ENCODE measurements around the gene PTPRD.

The PTPRD gene

DNA sequence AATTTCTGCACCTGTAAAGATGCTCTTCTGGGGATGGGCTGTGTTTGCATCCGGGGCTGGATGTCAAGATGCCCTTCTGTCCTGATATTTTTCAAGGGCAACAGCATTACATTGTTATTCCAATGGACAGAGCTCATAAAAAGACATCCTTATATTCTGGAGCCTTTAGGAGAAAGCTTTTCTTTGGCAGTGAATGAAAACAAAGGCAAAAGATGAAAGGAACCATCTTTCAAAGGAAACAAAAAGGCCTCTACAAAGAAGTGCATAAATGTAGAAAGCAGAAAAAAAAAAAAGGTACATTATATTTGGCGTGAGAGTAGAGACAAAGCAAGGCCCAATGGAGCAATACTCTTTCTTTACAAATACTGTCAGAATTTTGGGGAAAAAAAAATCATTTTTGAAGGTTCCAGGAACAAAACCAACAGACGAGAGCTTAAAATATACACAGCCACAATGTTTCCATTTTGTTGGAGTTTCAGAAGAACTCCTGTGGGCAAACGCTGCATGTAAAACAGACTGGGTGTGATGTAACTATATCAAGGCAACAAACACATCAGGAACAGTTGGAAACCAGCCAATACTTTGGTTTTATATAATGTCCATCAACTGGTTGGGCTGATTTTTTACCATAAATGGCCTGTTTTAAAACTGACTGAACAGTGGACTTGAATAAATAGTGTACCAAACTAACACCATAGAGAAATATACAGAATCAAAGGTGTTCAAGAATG, 1927.7 kb downstream of the PTPRD start:
- DNase-seq (ENCODE audit: low read depth in 3 of 3): no peak

DNA sequence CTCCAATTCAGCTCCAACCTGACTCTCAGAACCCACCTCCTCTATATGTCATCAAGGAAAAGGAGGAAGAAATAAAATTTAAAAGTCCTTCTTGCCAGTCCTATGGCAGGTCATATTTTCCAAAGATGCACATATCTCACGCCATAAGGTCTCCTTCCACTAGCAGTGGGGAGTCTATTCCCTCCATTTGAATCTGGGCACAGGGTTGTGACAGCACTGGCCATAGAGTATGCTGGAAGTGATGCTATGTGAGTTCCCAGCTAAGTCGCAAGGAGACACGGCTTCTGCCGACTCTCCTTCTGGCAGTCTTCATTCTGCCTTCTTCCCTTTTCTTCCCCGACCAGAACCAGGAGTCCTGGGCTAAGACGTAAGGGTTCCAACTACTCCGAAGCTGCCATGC, 1929.3 kb downstream of the PTPRD start:
- no peak for DNase-seq (ENCODE audit: low read depth in 3 of 3)

DNA sequence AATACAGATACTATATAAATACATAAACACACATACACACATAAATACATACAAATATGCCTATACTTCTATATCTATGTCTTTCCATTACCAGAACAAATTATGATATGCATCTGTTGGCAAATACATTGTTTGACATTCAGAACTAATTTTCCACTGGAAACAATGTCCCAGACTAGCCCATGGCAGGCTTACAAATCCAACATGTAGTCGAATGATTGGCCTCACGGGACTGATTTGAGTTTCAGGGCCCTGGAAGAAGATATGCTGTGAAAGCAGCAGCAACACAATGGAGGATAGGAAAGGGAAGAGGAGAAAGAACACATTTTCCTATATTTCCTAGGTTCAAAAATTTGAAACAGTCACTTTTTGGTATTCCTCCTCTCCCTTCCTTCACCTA, 1932.1 kb downstream of the PTPRD start:
- no peak for DNase-seq (ENCODE audit: low read depth in 3 of 3)

DNA sequence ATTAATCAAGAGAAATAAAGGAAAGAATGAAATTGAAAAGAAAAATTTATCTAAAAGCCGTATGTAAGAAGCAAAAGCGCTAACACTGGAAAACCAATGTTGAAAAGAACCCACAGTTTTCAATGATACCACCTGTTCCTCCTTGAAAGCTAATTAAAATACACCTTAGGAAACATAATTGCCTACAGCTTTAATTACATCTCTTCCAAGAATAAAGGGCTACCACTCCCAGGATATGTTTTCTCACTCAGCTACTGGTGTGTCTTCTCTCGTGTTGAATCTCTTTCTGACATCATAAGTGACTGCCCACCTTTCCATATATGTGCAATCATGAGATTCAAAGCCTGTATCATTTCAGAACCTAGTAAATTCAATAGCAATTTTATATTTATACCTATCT, 1932.6 kb downstream of the PTPRD start:
- DNase-seq (ENCODE audit: low read depth in 3 of 3): no peak

DNA sequence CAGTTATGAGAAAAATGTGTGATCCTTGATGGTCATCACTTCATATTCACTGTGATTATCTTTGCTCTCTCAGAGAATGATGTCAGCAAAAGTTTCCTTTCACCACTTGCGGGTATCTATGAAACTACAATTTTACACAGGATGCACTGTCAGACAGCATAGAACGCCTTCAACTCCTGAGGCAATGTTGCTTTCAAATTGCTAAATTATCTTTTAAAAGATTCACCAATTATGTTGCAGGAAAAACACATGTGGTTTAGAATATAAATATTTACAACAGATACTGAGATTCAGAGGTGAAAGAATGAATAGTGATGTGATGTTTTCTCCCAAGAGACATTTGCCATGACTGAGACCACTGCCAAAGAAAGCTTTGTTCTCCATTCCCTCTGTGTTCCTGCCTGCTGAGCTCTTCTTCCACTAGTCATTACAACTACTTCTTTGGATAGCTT, 1933.4 kb downstream of the PTPRD start:
- DNase-seq (ENCODE audit: low read depth in 3 of 3): no peak

DNA sequence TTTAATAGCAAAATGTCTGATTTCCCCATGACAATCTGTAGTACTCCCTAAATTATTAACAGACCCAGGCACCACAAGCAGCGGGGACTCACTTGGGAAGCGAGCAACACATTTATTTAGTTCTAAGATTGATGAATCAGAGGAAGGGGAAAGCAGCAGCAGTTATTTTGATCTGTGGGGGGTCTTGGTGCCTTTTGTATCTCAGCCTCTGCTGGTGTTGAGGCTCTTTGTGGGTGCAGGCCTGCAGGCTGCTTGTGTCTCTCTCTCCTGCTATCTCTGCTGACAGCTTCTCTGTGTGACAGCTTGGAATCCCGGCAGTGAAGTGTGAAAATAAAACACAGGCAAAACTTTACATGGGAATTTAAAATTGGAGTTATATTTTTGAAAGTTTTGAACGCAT, 1935.1 kb downstream of the PTPRD start:
- DNase-seq (ENCODE audit: low read depth in 3 of 3): no peak

DNA sequence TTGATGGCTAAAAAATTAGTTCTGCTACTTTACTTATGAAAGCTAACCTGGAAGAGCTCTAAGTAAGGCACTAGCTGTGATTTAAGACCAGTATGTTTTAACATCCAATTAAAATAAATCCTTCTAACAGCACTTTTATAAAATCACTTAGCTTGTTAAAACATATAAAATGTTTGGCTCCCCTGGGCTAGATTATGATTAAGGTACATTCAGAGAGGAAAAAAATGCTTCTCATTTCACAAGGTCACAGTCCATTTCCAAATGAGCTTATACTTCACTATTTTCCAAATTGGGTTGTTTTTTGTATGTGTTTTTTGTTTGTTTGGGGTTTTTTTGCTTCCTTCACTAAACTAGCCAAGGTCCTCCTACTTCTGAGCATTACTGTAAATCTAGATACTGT, 1938.3 kb downstream of the PTPRD start:
- no peak for DNase-seq (ENCODE audit: low read depth in 3 of 3)

DNA sequence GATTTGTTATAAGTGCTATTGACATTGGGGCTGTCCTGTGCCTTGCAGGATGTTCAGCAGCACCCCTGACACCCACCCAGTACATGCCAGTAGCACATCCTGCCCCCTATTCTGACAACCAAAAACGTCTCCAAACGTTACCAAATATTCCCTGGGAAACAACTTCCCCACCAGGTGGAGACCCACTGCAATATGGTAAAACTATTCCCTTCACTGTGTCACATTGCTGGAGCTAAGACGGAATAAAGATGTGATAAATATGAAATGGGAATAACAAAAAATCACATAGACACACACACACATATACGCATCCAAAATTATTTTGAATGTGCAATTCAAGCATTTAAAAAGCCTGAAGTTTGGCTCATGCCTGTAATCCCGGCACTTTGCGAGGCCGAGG, 1939.0 kb downstream of the PTPRD start:
- DNase-seq (ENCODE audit: low read depth in 3 of 3): no peak

DNA sequence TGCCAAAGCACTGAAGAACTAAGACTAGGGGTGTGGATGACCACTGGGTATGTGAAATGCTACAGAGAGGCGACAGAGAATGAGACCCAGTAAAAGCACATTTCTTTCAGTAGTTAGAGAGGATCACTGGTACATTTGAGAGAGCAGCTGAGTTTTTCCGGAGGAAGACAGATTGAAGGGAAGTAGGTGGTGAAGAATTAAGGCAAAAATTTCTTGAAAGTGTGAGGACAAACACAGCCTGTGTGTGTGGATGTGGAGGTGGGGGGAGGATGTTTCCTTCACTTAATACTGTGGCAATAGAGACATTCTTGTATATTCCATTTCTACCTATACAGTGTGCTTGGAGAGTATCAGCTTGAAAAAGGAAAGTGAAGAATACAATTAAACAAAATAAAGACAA, 1942.1 kb downstream of the PTPRD start:
- DNase-seq (ENCODE audit: low read depth in 3 of 3): no peak

DNA sequence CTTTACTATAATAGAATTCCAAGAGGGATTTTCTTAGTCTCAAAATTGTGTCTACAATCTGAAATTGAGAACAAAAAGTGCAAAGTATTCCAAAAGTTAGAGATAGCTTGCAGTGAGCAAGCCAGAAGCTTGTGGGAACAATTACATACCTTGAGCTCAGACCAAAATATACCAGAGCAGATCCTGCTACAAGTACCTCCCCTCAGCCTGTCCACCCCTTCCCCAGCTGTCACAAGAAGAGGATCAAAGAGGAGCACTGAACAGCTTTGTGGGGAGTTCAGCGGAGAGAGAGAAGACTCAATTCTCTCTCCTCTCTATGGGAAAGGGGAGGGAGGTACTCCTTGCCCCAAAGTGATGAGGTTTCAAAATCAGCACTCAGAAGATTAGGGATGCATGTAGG, 1944.1 kb downstream of the PTPRD start:
- no peak for DNase-seq (ENCODE audit: low read depth in 3 of 3)

DNA sequence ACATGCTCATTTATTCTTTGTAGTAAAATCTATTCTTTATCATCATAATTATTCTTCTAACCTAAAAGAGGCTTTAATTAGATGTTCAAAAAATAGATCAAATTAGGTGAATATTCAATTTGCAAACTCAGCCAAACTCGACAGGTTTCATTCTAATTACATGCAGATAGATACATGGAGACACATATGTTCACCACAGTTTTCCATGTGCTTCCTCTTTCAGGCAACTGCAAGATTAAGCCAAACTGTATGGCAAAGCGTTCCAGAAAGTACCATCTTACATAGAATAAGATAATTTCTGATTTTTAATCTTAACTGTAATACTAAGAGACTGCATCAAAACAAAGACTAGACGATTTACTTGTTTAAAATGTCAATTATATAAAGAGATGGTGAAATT, 1944.6 kb downstream of the PTPRD start:
- DNase-seq (ENCODE audit: low read depth in 3 of 3): no peak

DNA sequence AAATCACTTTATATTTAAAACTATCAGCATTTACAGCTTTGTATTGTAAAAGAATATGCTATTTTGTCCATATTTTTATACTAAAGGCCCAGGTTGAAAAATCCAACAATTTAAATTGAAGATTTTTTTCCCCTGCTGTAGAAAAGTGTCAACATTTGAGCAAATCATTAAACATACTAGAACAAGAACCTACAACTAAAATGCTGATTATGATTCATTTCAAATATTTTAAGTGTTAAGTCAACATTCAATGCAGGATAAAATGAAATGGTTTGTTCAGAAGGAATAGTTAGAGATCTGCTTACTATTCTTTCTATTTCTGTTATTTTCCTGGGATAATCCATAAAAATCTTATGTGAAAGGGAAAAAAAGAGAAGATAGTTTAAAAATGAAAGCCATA, 1946.7 kb downstream of the PTPRD start:
- no peak for DNase-seq (ENCODE audit: low read depth in 3 of 3)

DNA sequence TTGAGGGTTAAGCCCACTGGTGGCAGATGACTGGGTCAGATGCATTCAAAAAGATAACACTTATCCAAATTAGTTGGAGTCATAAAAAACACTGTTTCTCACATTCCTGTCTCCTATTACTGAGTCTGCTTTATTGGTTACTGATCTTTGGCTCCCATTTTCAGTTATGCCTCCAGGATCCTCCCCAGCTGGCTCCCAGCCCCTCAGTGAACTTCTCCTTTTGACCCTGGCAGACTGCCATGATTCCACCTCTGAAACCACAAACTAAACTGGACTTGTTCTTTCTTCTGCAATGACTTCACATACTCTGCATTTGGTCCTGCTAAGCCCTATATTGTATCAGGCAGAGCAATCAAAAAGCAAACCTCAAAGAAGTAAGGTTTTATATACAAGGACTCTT, 1952.4 kb downstream of the PTPRD start:
- no peak for DNase-seq (ENCODE audit: low read depth in 3 of 3)

DNA sequence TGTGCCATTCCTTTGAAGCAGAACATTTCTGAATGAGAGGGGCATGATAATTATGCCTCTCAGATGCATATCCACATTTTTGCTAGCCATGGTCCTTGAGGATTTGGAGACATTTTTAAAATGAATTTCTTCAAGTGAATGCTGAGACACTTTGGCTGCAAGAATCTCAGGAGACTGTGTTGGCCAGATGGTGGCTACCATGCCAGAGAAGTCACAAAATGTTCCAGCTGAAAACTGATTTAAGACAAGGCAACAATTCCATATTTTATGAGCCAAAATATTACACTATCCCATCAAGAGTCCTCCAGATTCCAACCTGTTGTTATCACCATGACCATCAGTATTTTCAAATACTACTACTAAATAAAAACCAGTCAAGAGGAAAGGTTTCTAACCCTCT, 1953.7 kb downstream of the PTPRD start:
- DNase-seq (ENCODE audit: low read depth in 3 of 3): no peak

DNA sequence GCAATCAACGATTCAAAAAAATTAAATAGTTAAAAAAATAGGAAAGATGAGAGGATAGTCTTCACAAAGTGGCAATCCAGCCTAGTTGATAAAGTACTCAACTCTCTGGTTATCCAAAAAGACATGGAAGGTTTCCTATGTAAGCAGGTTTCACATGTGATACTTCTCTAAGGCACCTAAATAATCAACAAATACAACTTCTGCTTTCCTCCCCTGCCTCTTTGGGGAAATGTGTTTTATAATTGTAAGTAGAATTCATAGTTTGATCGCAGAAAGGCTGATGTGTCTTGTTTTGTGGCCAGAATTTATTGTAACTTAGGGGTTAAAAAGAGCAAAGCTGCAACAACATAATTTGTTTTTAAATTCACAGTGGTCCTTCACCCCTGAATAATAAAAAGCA, 1957.7 kb downstream of the PTPRD start:
- no peak for DNase-seq (ENCODE audit: low read depth in 3 of 3)

DNA sequence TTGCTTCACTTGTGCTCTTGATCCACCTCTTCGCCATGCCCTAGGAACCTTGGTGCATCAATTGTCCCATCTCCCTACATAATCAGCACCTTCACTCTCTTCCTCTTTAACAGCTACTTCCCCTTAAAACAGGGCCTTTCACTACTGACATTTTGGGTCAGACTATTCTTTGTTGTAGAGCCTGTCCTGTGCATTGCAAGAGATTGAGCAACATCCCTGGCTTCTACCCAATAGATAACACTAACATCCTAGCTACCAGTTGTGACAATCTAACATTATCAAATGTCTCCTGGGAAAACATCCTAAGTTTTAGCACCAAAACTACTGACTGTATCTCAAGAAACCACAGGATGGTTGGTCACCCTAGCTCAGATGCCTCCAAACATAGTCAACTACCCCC, 1958.9 kb downstream of the PTPRD start:
- DNase-seq (ENCODE audit: low read depth in 3 of 3): no peak

DNA sequence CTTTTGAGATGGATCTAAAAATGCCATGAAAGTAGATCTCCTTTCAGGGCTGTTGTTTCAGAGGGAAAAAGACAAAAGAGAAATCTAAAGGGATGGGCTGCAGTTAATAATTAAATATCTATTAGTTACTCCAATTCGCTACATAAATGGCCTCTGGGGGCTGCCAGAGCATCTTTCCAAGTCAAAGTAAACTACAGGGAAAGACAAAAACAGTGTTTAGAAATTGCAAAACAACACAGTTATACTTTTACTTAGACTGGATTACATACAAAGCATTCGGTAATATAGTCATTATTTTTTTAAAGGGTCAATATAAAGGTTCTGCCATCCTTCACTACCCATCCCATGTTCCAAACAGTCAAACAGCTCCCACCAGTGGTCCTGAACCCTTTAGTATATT, 1959.7 kb downstream of the PTPRD start:
- DNase-seq (ENCODE audit: low read depth in 3 of 3): no peak

DNA sequence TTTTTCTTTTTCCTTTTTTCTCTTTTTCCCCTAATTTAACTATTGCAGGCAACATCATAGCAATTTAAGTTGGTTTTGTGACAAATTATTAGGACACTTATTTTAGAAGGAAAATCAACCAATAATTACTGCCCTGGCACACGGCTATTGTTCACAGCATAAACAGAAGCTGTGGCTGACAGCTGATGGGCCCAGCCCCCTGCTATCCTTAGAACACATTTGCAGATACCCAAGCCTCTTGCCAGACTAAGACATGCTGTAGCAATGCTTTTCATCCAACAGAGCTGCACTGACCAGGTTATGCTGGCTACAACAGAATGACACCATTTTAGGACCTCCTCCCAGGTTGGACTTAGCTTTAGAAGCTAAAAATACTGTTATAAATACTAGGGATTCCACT, 1960.5 kb downstream of the PTPRD start:
- DNase-seq (ENCODE audit: low read depth in 3 of 3): no peak

DNA sequence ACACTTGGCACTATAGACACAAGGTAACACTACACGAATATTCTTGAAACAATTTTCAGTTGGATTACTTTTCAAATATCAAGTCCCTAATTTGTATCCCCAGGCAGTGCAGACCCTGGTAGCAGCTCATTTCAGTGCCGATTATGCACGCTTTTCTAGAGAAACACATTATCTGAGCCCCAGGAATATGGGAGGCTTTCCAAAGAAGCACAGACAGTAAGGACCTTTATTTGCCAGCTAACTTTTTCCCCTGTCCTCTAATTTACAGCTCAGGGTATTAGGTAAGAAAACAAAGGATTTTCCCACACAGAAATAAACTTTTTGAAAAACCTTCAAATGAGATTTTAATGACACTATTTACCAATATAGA, 1961.0 kb downstream of the PTPRD start:
- no peak for DNase-seq (ENCODE audit: low read depth in 3 of 3)

DNA sequence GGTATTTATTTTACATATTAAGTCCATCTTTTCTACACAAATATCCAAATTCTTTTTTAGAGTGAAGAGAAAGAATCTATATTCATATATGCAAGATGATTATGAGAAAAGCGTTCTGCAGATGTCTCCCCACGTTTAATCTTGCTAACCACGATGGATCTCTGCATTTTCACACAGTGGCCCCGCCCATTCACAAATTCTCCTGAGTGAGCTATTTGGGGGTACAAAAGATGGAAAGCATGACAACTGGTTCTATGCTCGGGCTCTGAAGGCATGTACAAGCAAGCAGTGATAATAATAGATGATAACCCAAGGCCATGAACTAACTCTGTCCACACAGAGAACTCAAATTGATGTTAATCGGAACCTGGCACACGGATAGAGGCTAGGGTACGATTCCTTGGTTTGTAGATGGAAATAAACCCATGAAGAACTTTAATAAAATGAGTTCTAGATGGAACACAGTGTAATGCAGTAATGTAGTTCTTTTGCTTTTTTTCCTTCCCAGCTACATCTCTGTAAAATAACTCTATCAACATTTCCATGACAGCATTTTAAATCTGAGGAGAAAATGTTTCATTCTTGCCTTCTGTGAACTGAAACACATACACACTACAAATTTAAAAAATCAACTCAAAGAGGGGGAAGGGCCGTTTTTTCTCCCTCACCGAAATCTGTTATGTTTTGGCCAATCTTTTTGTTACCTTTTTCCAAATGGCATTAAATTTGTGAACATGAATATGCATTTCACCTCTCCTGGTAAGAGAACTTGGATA, 1961.5 kb downstream of the PTPRD start:
- DNase-seq (ENCODE audit: low read depth in 3 of 3): no peak

DNA sequence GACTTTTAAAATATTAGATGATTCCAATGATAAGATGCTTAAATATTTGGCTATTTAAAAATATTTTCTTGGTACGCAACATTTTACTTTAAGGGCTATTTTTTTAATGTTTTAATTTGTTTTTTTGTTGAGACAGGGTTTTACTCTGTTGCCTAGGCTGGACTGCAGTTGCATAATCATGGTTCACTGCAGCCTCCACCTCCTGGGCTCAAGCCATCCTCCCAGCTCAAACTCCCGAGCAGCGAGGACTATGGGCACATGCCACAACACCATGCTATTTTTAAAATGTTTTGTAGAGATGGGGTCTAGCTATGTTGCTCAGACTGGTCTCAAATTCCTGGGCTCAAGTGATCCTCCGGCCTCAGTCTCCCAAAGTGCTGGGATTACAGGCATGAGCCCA, 1963.0 kb downstream of the PTPRD start:
- DNase-seq (ENCODE audit: low read depth in 3 of 3): no peak

DNA sequence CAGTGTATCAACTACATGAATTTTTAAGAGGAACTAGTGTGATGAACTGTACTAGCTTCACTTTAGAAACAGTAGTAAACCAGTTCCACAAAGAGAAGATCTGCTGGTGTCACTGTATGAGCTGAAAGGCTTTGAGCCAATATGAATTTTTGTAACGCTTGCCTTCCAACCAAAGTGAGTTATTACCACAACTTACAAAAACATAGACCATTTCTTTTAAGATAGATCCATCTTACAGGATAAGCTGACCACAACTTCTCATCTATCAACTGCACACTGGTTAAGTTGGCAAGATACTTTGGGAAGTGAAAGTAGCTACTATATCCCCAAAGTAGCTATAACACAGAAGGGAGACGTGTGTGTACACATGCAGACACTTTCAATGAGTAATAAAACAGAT, 1963.6 kb downstream of the PTPRD start:
- no peak for DNase-seq (ENCODE audit: low read depth in 3 of 3)

DNA sequence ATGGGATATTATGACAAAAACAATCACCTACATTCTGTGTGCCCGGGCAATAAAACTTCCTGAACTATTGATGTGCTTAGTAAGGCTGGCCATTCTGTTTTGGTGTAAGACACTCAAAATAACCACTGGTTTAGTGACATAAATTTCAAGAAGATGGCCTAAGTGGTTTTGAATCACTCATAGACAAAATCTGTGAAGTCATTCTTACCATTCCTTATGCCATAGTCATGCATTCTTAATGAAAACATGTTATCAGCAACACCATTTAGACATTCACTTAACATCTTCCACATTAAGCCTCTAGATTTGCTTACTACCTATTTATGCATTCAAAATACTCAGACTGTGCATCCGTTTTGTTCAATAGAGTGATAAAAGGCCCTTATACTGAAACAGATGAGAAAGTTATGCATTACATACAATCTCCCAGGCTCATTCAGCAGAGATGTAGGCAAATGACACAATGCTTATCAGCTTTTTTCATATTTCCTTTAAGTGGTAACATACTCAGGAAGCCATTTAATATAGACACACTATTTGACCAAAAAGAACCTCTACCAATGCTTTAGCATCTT, 1964.4 kb downstream of the PTPRD start:
- no peak for DNase-seq (ENCODE audit: low read depth in 3 of 3)
